ENCODE measurements around the gene ITGA7.

DNA sequence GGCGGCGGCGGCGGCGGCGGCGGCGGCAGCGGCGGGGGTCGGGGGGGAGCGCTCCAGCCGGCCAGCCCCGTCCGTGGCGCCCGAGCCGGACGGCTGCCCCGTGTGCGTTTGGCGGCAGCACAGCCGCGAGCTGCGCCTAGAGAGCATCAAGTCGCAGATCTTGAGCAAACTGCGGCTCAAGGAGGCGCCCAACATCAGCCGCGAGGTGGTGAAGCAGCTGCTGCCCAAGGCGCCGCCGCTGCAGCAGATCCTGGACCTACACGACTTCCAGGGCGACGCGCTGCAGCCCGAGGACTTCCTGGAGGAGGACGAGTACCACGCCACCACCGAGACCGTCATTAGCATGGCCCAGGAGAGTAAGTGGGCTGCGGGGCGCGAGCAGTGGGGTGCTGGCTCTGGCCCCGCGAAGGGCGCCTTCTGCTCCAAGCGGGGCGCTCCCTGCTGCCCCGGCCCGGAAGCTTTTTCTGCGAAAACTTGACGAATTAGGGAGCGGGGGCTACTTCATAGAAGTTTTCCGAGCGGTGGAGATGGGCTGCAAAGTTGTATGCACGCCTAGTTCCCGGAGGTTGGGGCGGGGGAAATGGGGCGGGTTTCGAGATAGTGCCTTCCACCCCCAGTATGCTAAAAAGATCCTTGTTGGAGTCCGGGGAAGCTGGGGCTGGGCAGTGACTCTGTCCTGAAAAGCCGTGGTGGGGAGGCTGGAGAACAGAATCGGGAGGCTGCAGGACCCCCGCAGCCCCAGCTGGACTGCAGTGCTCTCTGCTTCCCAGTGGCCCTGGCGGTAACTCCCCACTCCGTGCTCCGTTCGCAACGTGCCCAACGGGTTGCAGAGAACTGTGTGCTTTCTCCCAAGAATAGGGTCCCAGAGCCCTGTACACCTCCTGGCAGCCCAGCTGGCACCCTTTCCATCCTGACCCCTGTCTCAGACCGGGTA, 36.0 kb upstream of the ITGA7 start:
- TF ChIP-seq BHLHE40 (IDR thresholded peaks at IDR 0.05; ENCODE audit: borderline replicate concordance) (no peak), FOXA1 (IDR thresholded peaks at IDR 0.05) (no peak), ZNF384 (IDR thresholded peaks at IDR 0.05) (no peak), L3MBTL2 (conservative IDR thresholded peaks at IDR 0.05) (no peak), SUZ12 (IDR thresholded peaks at IDR 0.05) (no peak), ELF4 (IDR thresholded peaks at IDR 0.05) (no peak), NFRKB (IDR thresholded peaks at IDR 0.05) (no peak)

Data from HEK293T (cell line).